A549 (cell line): ENCODE measurements around the gene FAM120B.

Source experiments
- EP300 ChIP-seq, 2 experiments: fragments of >200 bp; sonication (Bioruptor Twin); formaldehyde crosslinking; IDR thresholded peaks; 2 replicates in 1 of 2; 3 replicates in 1 of 2; pipeline ENCODE4 v1.6.1; 2016 to 2017
- HDAC2 ChIP-seq: fragments of 200-600 bp; sonication (generic); IDR thresholded peaks from 2 replicates; pipeline ENCODE4 v1.6.1; 2016
- POLR2A ChIP-seq: IDR thresholded peaks from 2 replicates; pipeline ENCODE4 v1.6.1; 2012; ENCODE audit warnings: mild to moderate bottlenecking, low read length
- RAD21 ChIP-seq, 2 experiments: fragments of >200 bp in 1 of 2; sonication (Bioruptor Twin) in 1 of 2; formaldehyde crosslinking in 1 of 2; IDR thresholded peaks in 1 of 2; conservative IDR thresholded peaks in 1 of 2; 2 replicates in 1 of 2; 3 replicates in 1 of 2; pipeline ENCODE4 v1.6.1; 2012 to 2018; ENCODE audit warnings: inconsistent platforms in 1 of 2
- REST ChIP-seq: fragments of 200-600 bp; sonication (generic); IDR thresholded peaks from 2 replicates; pipeline ENCODE4 v1.6.1; 2016; ENCODE audit warnings: antibody characterized with exemption, mild to moderate bottlenecking, moderate library complexity
- TP53 ChIP-seq: fragments of 250-450 bp; sonication (Bioruptor Pico); IDR thresholded peaks from 2 replicates; pipeline ENCODE4 v1.5.0; 2021; ENCODE audit warnings: mild to moderate bottlenecking, moderate library complexity

DNA sequence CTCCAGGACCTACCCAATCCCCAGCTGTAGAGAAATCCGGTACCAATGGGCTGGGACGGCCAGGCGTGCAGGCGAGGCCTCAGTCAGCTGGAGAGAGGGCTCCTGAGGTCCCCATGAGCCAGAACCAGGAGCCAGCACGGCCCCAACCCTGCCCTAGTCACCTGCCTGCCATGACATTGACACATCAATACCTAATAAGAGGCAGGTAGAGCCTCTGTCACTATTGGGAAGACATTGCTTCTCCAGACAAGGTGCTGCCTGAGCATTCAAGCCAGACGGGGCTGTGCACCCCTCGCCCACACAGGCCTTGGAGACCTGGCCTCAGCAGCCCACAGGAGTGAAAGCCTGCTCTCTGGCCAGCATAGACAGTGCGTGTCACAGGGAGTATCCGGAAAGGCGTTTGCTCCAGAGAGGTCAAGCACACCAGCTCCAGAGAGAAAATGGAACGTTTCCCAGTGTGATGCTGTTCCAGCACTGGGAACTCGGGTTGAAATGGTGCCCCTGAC is 19.1 kb upstream of the FAM120B start:
- no peak for TF ChIP-seq TP53 (CRISPR knock-in tag)
- TF ChIP-seq POLR2A, result no peak
- no peak for TF ChIP-seq EP300 (IDR thresholded peaks at IDR 0.05)
- no peak for TF ChIP-seq REST
- no peak for TF ChIP-seq HDAC2
- no peak for TF ChIP-seq RAD21 (conservative IDR thresholded peaks at IDR 0.05 in 1 of 2, IDR thresholded peaks at IDR 0.05 in 1 of 2)
